Endothelial cell of umbilical vein (primary cell): Measurements from ENCODE around the gene BCL7A.

Experiments
- EZH2 ChIP-seq: IDR thresholded peaks from 2 replicates; pipeline ENCODE4 v1.6.1; 2012; ENCODE audit warnings: borderline replicate concordance, low read depth, mild to moderate bottlenecking, moderate library complexity, low read length, inconsistent platforms; ENCODE audit not compliant: severe bottlenecking
- POLR2A ChIP-seq: IDR thresholded peaks from 2 replicates; pipeline ENCODE4 v1.6.1; 2012; ENCODE audit warnings: low read depth, mild to moderate bottlenecking, control low read depth, low read length
- TF ChIP-seq, protein P1 (sequence below), 2 donors: IDR thresholded peaks; 1 replicate in 1 of 2; 2 replicates in 1 of 2; pipeline ENCODE4 v1.5.1; 2011; ENCODE audit warnings: low read length in 2 of 2, mild to moderate bottlenecking in 2 of 2, moderate library complexity in 2 of 2, control low read depth in 1 of 2, inconsistent platforms in 1 of 2, low read depth in 1 of 2; ENCODE audit not compliant: insufficient read depth in 1 of 2; ENCODE audit errors: extremely low read depth in 1 of 2

- TF ChIP-seq, protein P1, sequence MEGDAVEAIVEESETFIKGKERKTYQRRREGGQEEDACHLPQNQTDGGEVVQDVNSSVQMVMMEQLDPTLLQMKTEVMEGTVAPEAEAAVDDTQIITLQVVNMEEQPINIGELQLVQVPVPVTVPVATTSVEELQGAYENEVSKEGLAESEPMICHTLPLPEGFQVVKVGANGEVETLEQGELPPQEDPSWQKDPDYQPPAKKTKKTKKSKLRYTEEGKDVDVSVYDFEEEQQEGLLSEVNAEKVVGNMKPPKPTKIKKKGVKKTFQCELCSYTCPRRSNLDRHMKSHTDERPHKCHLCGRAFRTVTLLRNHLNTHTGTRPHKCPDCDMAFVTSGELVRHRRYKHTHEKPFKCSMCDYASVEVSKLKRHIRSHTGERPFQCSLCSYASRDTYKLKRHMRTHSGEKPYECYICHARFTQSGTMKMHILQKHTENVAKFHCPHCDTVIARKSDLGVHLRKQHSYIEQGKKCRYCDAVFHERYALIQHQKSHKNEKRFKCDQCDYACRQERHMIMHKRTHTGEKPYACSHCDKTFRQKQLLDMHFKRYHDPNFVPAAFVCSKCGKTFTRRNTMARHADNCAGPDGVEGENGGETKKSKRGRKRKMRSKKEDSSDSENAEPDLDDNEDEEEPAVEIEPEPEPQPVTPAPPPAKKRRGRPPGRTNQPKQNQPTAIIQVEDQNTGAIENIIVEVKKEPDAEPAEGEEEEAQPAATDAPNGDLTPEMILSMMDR (IDR thresholded peaks at IDR 0.05; ENCODE audit: extremely low read depth in 1 of 2, insufficient read depth in 1 of 2, low read depth in 1 of 2, low read length in 2 of 2), result no peak
- no peak for TF ChIP-seq POLR2A
- no peak for TF ChIP-seq EZH2
Observed at GRCh38 chr12:122104844-122105243, 83.2 kb downstream of the BCL7A start.
